C4-2B (cell line): ENCODE results near the gene KCNJ14.

Experiments used
- H3K27ac ChIP-seq: fragments of 450-650 bp; 2 replicates; pipeline ENCODE4 v1.5.1; 2017
- CTCF ChIP-seq: fragments of 450-650 bp; conservative IDR thresholded peaks from 2 replicates; pipeline ENCODE4 v1.5.1; 2017; ENCODE audit warnings: mild to moderate bottlenecking
- ZFX ChIP-seq: fragments of 450-650 bp; IDR thresholded peaks from 2 replicates; pipeline ENCODE4 v1.6.1; 2017

The KCNJ14 gene

GRCh38 chr19:48511800-48512503 is 56.6 kb downstream of the KCNJ14 start, which contains the start of gene LMTK3:
TSS of gene LMTK3 (minus strand) at chr19:48511835. CDS start at chr19:48511576, 259 bp downstream.
- TF ChIP-seq CTCF = no peak

GRCh38 chr19:48512504-48513288 is 57.3 kb downstream of the KCNJ14 start:
- H3K27ac ChIP-seq = no peak overlapping the region
- TF ChIP-seq CTCF (no peak), ZFX (no peak)

More at GRCh38 chr19:48511800-48512503, 56.6 kb downstream of the KCNJ14 start, which contains the start of gene LMTK3:
- no peak within 1 kb of the TSS for H3K27ac ChIP-seq

- peak overlapping the region; percentile 26; the same call in 1 of the 2 replicates for H3K27ac ChIP-seq
- TF ChIP-seq CTCF = no peak
- no peak for TF ChIP-seq ZFX
Observed at GRCh38 chr19:48513289-48514122, 58.1 kb downstream of the KCNJ14 start.

- no peak for TF ChIP-seq CTCF
- TF ChIP-seq ZFX = no peak
- no peak overlapping the region for H3K27ac ChIP-seq
Observed at GRCh38 chr19:48514123-48514458, 58.7 kb downstream of the KCNJ14 start.

- H3K27ac ChIP-seq = no peak overlapping the region
- TF ChIP-seq ZFX = no peak
- TF ChIP-seq CTCF = no peak
Observed at GRCh38 chr19:48516536-48516935, 61.2 kb downstream of the KCNJ14 start.
